ENCODE measurements around the gene PLP2. TPM values are rescaled to one million over a fixed set of nuclear protein-coding genes. Genes with fewer than 3 reads are reported as not detected.

The PLP2 gene
- total RNA-seq, 6 experiments from 2014 or later = 7.4 to 24.4 (median 14.5) TPM

Small RNA genes within 50 kb of the gene (small RNA-seq; reads per million reads assigned to genes)
- gene RN7SL262P = 0 reads per million in 2 experiments

Other genes starting within 250 kb of the PLP2 start
- 10 to 100 TPM; 14.4 to 24.1 (median 21.6) TPM for gene OTUD5, start 214.3 kb upstream of the PLP2 start, total RNA-seq
- 1 to 10 TPM in 1 of 6 experiments, under 1 TPM in 5; 0.31 to 1.2 (median 0.46) TPM for gene KCND1, start 200.1 kb upstream of the PLP2 start, total RNA-seq
- 10 to 100 TPM; 15.3 to 32.1 (median 22.0) TPM for gene GRIPAP1, start 169.6 kb upstream of the PLP2 start, total RNA-seq
- gene TFE3, start 128.5 kb upstream of the PLP2 start, total RNA-seq = 10 to 100 TPM; 14.9 to 43.3 (median 23.3) TPM
- 10 to 100 TPM in 1 of 6 experiments, 1 to 10 TPM in 5; 3.3 to 12.1 (median 4.5) TPM for gene CCDC120, start 112.9 kb upstream of the PLP2 start, total RNA-seq
- 10 to 100 TPM in 1 of 6 experiments, 1 to 10 TPM in 5; 3.1 to 11.2 (median 5.1) TPM for gene PRAF2, start 97.9 kb upstream of the PLP2 start, total RNA-seq
- 10 to 100 TPM; 31.8 to 65.2 (median 47.9) TPM for gene WDR45, start 92.0 kb upstream of the PLP2 start, total RNA-seq
- gene GPKOW, start 48.2 kb upstream of the PLP2 start, total RNA-seq = 10 to 100 TPM in 3 of 6 experiments, 1 to 10 TPM in 3; 9.3 to 14.9 (median 10.2) TPM
- 10 to 100 TPM in 4 of 6 experiments, 1 to 10 TPM in 2; 8.8 to 24.0 (median 18.4) TPM for gene MAGIX, start 9.1 kb upstream of the PLP2 start, total RNA-seq
- 1 to 10 TPM; 3.8 to 6.4 (median 5.0) TPM for gene PRICKLE3, start 14.5 kb downstream of the PLP2 start, total RNA-seq
- under 1 TPM in 5 of 6 experiments, not detected in 1; 0.12 to 0.39 (median 0.27) TPM for gene SYP, start 28.3 kb downstream of the PLP2 start, total RNA-seq
- gene CACNA1F, start 61.4 kb downstream of the PLP2 start, total RNA-seq = under 1 TPM in 1 of 6 experiments, not detected in 5; 0.06 TPM
- gene CCDC22, start 63.6 kb downstream of the PLP2 start, total RNA-seq = 10 to 100 TPM in 1 of 6 experiments, 1 to 10 TPM in 5; 7.7 to 10.9 (median 8.7) TPM
- 1 to 10 TPM in 1 of 6 experiments, under 1 TPM in 5; 0.18 to 1.2 (median 0.32) TPM for gene FOXP3, start 92.8 kb downstream of the PLP2 start, total RNA-seq
- 1 to 10 TPM; 1.6 to 4.0 (median 2.2) TPM for gene PPP1R3F, start 97.9 kb downstream of the PLP2 start, total RNA-seq
- not detected for gene GAGE10, start 131.7 kb downstream of the PLP2 start, total RNA-seq
- gene GAGE12J, start 150.1 kb downstream of the PLP2 start, total RNA-seq = not detected
- gene GAGE13, start 159.7 kb downstream of the PLP2 start, total RNA-seq = not detected

All from right lobe of liver (tissue), 5 donors.